ENCODE data around the gene ITFG1. TPM values are rescaled to one million over a fixed set of nuclear protein-coding genes. Genes with fewer than 3 reads are reported as not detected.
"Not testable (repeated sequence)": the region's sequence is repeated elsewhere in the genome, so short reads cannot be mapped to it uniquely, and the experiment has no call there.

The ITFG1 gene
- total and polyA plus RNA-seq, 7 donors = 12.0 to 59.3 (median 36.0) TPM

- intact Hi-C loops (cut with DNase I) = no loop called here
- Histone ChIP-seq H3K9me3 (no peaks in the 10 kb centered on the region), H3K27me3 (no peaks in the 10 kb centered on the region), H3K36me3 (no peaks in the 10 kb centered on the region), H3K27ac (no peak overlapping the region), H3K4me3 (no peak overlapping the region), H3K4me1 (peaks cover 0 to 43% (median 27%) of the 10 kb centered on the region in 4 donors)
- no peak for TF ChIP-seq CTCF (IDR thresholded peaks at IDR 0.05)
- no peak for TF ChIP-seq EP300 (IDR thresholded peaks at IDR 0.05)
- TF ChIP-seq POLR2A (IDR thresholded peaks at IDR 0.05) = no peak
- TF ChIP-seq POLR2AphosphoS5 (IDR thresholded peaks at IDR 0.05) = no peak
- no peak for DNase-seq
These were observed 15.9 kb upstream of the ITFG1 start for GRCh38 chr16:47476654-47477345.

DNA sequence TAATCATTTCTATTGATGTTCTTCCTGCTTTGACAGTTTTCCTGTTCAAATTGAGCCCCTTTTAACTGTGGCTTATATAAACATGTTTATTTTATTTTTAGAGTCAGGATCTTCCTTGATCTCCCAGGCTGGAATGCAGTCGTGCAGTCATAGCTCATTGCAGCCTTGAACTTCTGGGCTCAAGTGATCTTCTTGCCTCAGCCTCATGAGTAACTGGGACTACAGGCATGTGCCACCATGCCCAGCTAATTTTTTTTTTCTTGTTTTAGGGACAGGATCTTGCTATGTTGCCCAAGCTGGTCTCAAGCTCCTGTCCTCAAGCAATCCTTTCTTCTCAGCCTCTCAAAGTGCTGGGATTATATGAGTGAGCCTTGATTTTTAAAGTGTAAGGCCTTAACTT, 14.9 kb upstream of the ITFG1 start:
- Histone ChIP-seq H3K36me3 (no peaks in the 10 kb centered on the region), H3K4me1 (peaks cover 0 to 36% (median 22%) of the 10 kb centered on the region in 4 donors), H3K27me3 (no peaks in the 10 kb centered on the region), H3K27ac (no peak overlapping the region), H3K4me3 (no peak overlapping the region), H3K9me3 (no peaks in the 10 kb centered on the region)
- no peak for DNase-seq
- WGBS, 2 donors = 51 to 56% methylated on average over 1 of the region's 1 CpG
- intact Hi-C loops (cut with DNase I) = no loop called here
- no peak for TF ChIP-seq EP300 (IDR thresholded peaks at IDR 0.05)

DNA sequence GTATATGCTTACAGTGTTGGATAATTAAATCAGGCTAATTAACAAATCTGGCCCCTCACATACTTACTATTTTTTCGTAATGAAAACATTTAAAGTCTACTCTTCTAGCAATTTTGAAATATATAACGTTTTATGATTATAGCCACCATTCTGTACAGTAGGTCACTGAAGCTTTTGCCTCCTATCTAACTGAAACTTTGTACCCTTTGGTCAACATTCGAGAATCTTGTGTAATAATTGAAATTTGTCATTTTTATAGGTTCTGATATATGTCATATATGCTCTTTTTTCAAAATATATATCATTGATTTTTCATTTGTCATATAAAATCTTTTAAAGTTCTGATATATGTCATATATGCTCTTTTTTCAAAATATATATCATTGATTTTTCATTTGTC, 12.9 kb upstream of the ITFG1 start:
- DNase-seq = no peak
- H3K36me3 ChIP-seq = no peaks in the 10 kb centered on the region
- TF ChIP-seq POLR2AphosphoS5 (IDR thresholded peaks at IDR 0.05) = no peak
- TF ChIP-seq CTCF (IDR thresholded peaks at IDR 0.05) = no peak
- TF ChIP-seq POLR2A (IDR thresholded peaks at IDR 0.05) = no peak
- TF ChIP-seq EP300 (IDR thresholded peaks at IDR 0.05) = no peak
- intact Hi-C loops (cut with DNase I) = no loop called here
- H3K27me3 ChIP-seq = no peaks in the 10 kb centered on the region
- H3K27ac ChIP-seq = no peak overlapping the region
- WGBS, 2 donors = 79 to 89% methylated on average over 3 of the region's 3 CpGs
- H3K9me3 ChIP-seq = no peaks in the 10 kb centered on the region
- peaks cover 0 to 36% (median 20%) of the 10 kb centered on the region in 4 donors for H3K4me1 ChIP-seq
- H3K4me3 ChIP-seq = no peak overlapping the region

DNA sequence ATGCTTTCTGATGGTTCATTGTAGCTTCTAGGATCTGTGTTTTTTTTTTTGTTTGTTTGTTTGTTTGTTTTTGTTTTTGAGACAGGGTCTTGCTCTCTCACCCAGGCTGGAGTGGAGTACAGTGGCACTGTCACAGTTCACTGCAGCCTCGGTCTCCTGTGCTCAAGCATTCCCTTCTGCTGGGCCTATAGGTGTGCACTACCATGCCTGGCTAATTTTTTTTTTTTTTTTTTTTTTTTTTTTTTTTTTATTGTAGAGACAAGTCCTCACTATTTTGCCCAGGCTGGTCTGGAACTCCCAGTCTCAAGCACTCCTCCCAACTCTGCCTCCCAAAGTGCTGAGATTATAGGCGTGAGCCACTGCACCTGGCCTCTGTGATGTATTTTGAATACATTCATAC, 12.1 kb upstream of the ITFG1 start:
- intact Hi-C loops (cut with DNase I); H3K27me3 ChIP-seq; H3K4me3 ChIP-seq; H3K27ac ChIP-seq; H3K9me3 ChIP-seq; H3K36me3 ChIP-seq; DNase-seq: not testable (repeated sequence)
- WGBS, 2 donors = 91 to 92% methylated on average over 2 of the region's 2 CpGs
- peaks cover 0 to 39% (median 20%) of the 10 kb centered on the region in 4 donors for H3K4me1 ChIP-seq

- DNase-seq = no peak
- Histone ChIP-seq H3K4me3 (no peak overlapping the region), H3K9me3 (no peaks in the 10 kb centered on the region), H3K36me3 (no peaks in the 10 kb centered on the region), H3K27me3 (no peaks in the 10 kb centered on the region), H3K27ac (no peak overlapping the region), H3K4me1 (peaks cover 0 to 42% (median 15%) of the 10 kb centered on the region in 4 donors)
- TF ChIP-seq POLR2A (IDR thresholded peaks at IDR 0.05) (no peak), POLR2AphosphoS5 (IDR thresholded peaks at IDR 0.05) (no peak), CTCF (IDR thresholded peaks at IDR 0.05) (no peak), EP300 (IDR thresholded peaks at IDR 0.05) (no peak)
- WGBS, 2 donors = 30 to 92% methylated on average over 1 of the region's 1 CpG
- intact Hi-C loops (cut with DNase I) = no loop called here
These were observed 9.9 kb upstream of the ITFG1 start for GRCh38 chr16:47470810-47471209.

DNA sequence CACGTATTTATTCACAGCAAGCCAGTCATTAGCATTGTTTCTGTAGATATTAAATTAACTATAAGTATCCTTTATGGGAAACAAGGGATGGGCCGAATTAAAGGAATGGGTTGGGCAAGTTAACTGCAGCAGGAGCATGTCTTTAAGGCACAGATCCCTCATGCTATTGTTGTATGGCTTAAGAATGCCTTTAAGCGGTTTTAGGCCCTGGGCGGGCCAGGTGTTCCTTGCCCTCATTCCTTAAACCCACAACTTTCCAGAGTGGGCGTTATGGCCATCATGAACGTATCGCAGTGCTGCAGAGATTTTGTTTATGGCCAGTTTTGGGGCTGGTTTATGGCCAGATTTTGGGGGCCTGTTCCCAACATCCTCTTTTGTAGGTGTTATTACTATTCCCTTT, 9.3 kb upstream of the ITFG1 start:
- 91 to 95% methylated on average over 7 of the region's 7 CpGs for WGBS, 2 donors
- no peaks in the 10 kb centered on the region for H3K9me3 ChIP-seq
- intact Hi-C loops (cut with DNase I) = no loop called here
- H3K27ac ChIP-seq = no peak overlapping the region
- H3K4me3 ChIP-seq = no peak overlapping the region
- no peaks in the 10 kb centered on the region for H3K27me3 ChIP-seq
- H3K4me1 ChIP-seq = peaks cover 0 to 42% (median 17%) of the 10 kb centered on the region in 4 donors
- no peak for TF ChIP-seq EP300 (IDR thresholded peaks at IDR 0.05)
- no peak for TF ChIP-seq CTCF (IDR thresholded peaks at IDR 0.05)
- no peak for TF ChIP-seq POLR2AphosphoS5 (IDR thresholded peaks at IDR 0.05)
- TF ChIP-seq POLR2A (IDR thresholded peaks at IDR 0.05) = no peak
- H3K36me3 ChIP-seq = no peaks in the 10 kb centered on the region
- no peak for DNase-seq
